B cell (primary cell): ENCODE measurements around the gene NMNAT1. TPM values are rescaled to one million over a fixed set of nuclear protein-coding genes. Genes with fewer than 3 reads are reported as not detected.

Experiments
- ATAC-seq: fragments of 200-7000 bp; cut with Tn5 transposase; one replicate; pipeline ENCODE4 v1.10.0; 2021; ENCODE audit warnings: low read depth, mild to moderate bottlenecking, moderate number of reproducible peaks, moderate library complexity
- CTCF ChIA-PET: fragments of 350-600 bp; sonication (Branson Sonifier 250); formaldehyde crosslinking; loops from one replicate; lab custom pipeline; 2021; ENCODE audit warnings: antibody characterized with exemption, inconsistent platforms; lab: Charles Lee
- POLR2A ChIA-PET: fragments of 350-600 bp; sonication (Branson Sonifier 250); formaldehyde crosslinking; loops from one replicate; lab custom pipeline; 2021; ENCODE audit warnings: antibody characterized with exemption; lab: Charles Lee
- DNase-seq: peaks from one replicate; pipeline ENCODE4 v3.0.0; 2013
- H2AFZ ChIP-seq: 2 replicates; pipeline ENCODE4 v1.6.1; 2012; ENCODE audit warnings: mild to moderate bottlenecking, low read depth, low read length; ENCODE audit not compliant: insufficient read depth, poor library complexity, severe bottlenecking
- H3K27ac ChIP-seq, 2 donors: 1 replicate in 1 of 2; 2 replicates in 1 of 2; pipeline ENCODE4 v1.5.1; 2012 to 2013; ENCODE audit warnings: low read length in 2 of 2, mild to moderate bottlenecking in 2 of 2, moderate library complexity in 1 of 2
- H3K27me3 ChIP-seq, 4 experiments: fragments of 200-600 bp in 1 of 4; sonication (generic) in 1 of 4; replicated peaks in 1 of 4; 1 replicate in 2 of 4; 2 replicates in 2 of 4; pipeline versions ENCODE4 v1.6.1 to v1.7.0; 2013 to 2016; ENCODE audit warnings: low read length in 3 of 4, mild to moderate bottlenecking in 2 of 4, mixed read lengths in 1 of 4, moderate library complexity in 1 of 4; ENCODE audit not compliant: insufficient read depth in 4 of 4, control insufficient read depth in 3 of 4; ENCODE audit errors: control extremely low read depth in 1 of 4
- H3K36me3 ChIP-seq, 2 experiments: replicated peaks in 1 of 2; 1 replicate in 1 of 2; 2 replicates in 1 of 2; pipeline versions ENCODE4 v1.6.1 to v1.7.1; 2013; ENCODE audit warnings: low read length in 1 of 2; ENCODE audit not compliant: insufficient read depth in 2 of 2, control insufficient read depth in 1 of 2; ENCODE audit errors: control extremely low read depth in 1 of 2, extremely low read depth in 1 of 2
- H3K4me1 ChIP-seq, 2 donors: fragments of 200-600 bp in 1 of 2; sonication (generic) in 1 of 2; 1 replicate in 1 of 2; 2 replicates in 1 of 2; pipeline versions ENCODE4 v1.5.1 to v1.6.1; 2013 to 2017; ENCODE audit warnings: low read length in 2 of 2; ENCODE audit not compliant: control insufficient read depth in 2 of 2, insufficient read depth in 2 of 2
- H3K4me2 ChIP-seq: replicated peaks from 2 replicates; pipeline ENCODE3; 2012; ENCODE audit warnings: mild to moderate bottlenecking, low read depth, low read length; ENCODE audit not compliant: poor library complexity, severe bottlenecking
- H3K4me3 ChIP-seq, 5 experiments: fragments of 200-600 bp in 1 of 5; sonication (generic) in 1 of 5; 1 replicate in 3 of 5; 2 replicates in 2 of 5; pipeline versions ENCODE4 v1.5.1 to v1.7.0; 2011 to 2016; ENCODE audit warnings: low read length in 4 of 5, mild to moderate bottlenecking in 4 of 5, low read depth in 2 of 5, control low read depth in 1 of 5, moderate library complexity in 1 of 5; ENCODE audit not compliant: insufficient read depth in 1 of 5; ENCODE audit errors: control extremely low read depth in 1 of 5, extremely low read depth in 1 of 5
- H3K79me2 ChIP-seq: fragments of 200-600 bp; sonication (generic); one replicate; pipeline ENCODE4 v1.6.0; 2016; ENCODE audit warnings: low read length; ENCODE audit not compliant: control insufficient read depth, insufficient read depth
- H3K9ac ChIP-seq: fragments of 200-600 bp; sonication (generic); 2 replicates; pipeline ENCODE4 v1.6.1; 2017; ENCODE audit warnings: mild to moderate bottlenecking, low read length, moderate library complexity
- H3K9me3 ChIP-seq, 3 donors: one replicate each; pipeline versions ENCODE4 v1.6.1 to v1.7.1; 2013; ENCODE audit warnings: low read length in 2 of 3; ENCODE audit not compliant: control insufficient read depth in 2 of 3, insufficient read depth in 1 of 3; ENCODE audit errors: control extremely low read depth in 1 of 3
- H4K20me1 ChIP-seq: 2 replicates; pipeline ENCODE4 v1.6.0; 2012; ENCODE audit warnings: mild to moderate bottlenecking, low read length; ENCODE audit not compliant: insufficient read depth, control insufficient read depth, poor library complexity, severe bottlenecking
- H3K27ac Mint-ChIP-seq: one replicate; pipeline ENCODE4 v1.8.0; 2021; ENCODE audit warnings: mixed read lengths
- H3K27me3 Mint-ChIP-seq: one replicate; pipeline ENCODE4 v1.8.0; 2021; ENCODE audit warnings: mixed read lengths
- H3K4me1 Mint-ChIP-seq: one replicate; pipeline ENCODE4 v1.8.0; 2021; ENCODE audit warnings: mixed read lengths
- H3K4me3 Mint-ChIP-seq: one replicate; pipeline ENCODE4 v1.8.0; 2021; ENCODE audit warnings: mixed read lengths
- H3K9me3 Mint-ChIP-seq: one replicate; pipeline ENCODE4 v1.8.0; 2022; ENCODE audit warnings: mixed read lengths; ENCODE audit not compliant: insufficient read depth
- CTCF ChIP-seq: fragments of 200-600 bp; IDR thresholded peaks from one replicate; pipeline ENCODE4 v1.8.0; 2022; ENCODE audit warnings: antibody characterized with exemption, mild to moderate bottlenecking
- EZH2 ChIP-seq: IDR thresholded peaks from 2 replicates; pipeline ENCODE4 v1.6.1; 2012; ENCODE audit warnings: borderline replicate concordance, low read depth, mild to moderate bottlenecking, moderate library complexity, low read length; ENCODE audit not compliant: insufficient read depth, poor library complexity, severe bottlenecking
- WGBS: methylation state at CpG from one replicate; pipeline ENCODE4 v1.1.5; 2013; ENCODE audit warnings: missing lambda C conversion rate; ENCODE audit not compliant: insufficient coverage; 5-methylcytosine and 5-hydroxymethylcytosine counted together
- intact Hi-C: fragments of 100-400 bp; cut with micrococcal nuclease; formaldehyde crosslinking; loops from one replicate; pipeline ENCODE4 v1.10.0; 2022
- polyA plus RNA-seq: library from polyadenylated mRNA; depleted of rRNA; stranded (reverse); fragments of >200 nt; gene quantifications from 2 replicates; pipeline ENCODE4 v1.2.3, GENCODE V29; 2012
- total RNA-seq, 2 donors: library from RNA; stranded (reverse); fragments of 120-200 nt in 1 of 2; gene quantifications; 1 replicate in 1 of 2; 2 replicates in 1 of 2; pipeline versions ENCODE4 v1.2.3 to v1.2.4, GENCODE V29; 2013 to 2022

NMNAT1 gene
- total and polyA plus RNA-seq, 2 donors (not counting 1 experiment from before 2014, with no cell fraction given) = 4.5 to 8.0 TPM

- 85% methylated on average over 4 of the region's 9 CpGs for WGBS
- H3K9me3 Mint-ChIP-seq = no peaks in the 10 kb centered on the region
- Histone ChIP-seq H3K4me2 (no peak overlapping the region), H3K9me3 (no peaks in the 10 kb centered on the region), H3K9ac (no peak overlapping the region), H3K27me3 (no peaks in the 10 kb centered on the region), H2AFZ (no peak overlapping the region), H3K79me2 (peaks cover 36% of the 10 kb centered on the region), H3K36me3 (peaks cover 0 to 1% of the 10 kb centered on the region in 2 experiments), H3K4me3 (no peak overlapping the region), H4K20me1 (no peaks in the 10 kb centered on the region), H3K4me1 (peaks cover 13 to 19% of the 10 kb centered on the region in 2 donors), H3K27ac (no peak overlapping the region)
- TF ChIP-seq EZH2 (no peak), CTCF (no peak)
- H3K4me3 Mint-ChIP-seq = no peak overlapping the region
- no peaks in the 10 kb centered on the region for H3K27me3 Mint-ChIP-seq
- intact Hi-C loops = no loop called here
- no peak for DNase-seq
- peaks cover 20% of the 10 kb centered on the region for H3K4me1 Mint-ChIP-seq
- POLR2A ChIA-PET = interaction anchor here (0.6 kb wide), 2 partner anchors 12 to 1317 kb away, joined by 3 read pairs; no protein-coding TSS in a partner anchor
- ATAC-seq = no peak
- H3K27ac Mint-ChIP-seq = no peak overlapping the region
- CTCF ChIA-PET = interaction anchor here (0.5 to 1.1 kb wide), 2 partner anchors 36 to 50 kb away, joined by 3 to 4 read pairs; no protein-coding TSS in a partner anchor
Measured at GRCh38 chr1:9903801-9904527, 39.3 kb upstream of the NMNAT1 start.

GRCh38 chr1:9904596-9904995, 38.7 kb upstream of the NMNAT1 start:
- H3K4me3 Mint-ChIP-seq = no peak overlapping the region
- H3K27ac ChIP-seq = no peak overlapping the region
- peaks cover 18 to 26% of the 10 kb centered on the region in 2 donors for H3K4me1 ChIP-seq
- POLR2A ChIA-PET = no interaction called here
- TF ChIP-seq CTCF (no peak), EZH2 (no peak)
- whole genome bisulfite sequencing = 88% methylated on average over 2 of the region's 3 CpGs
- no peaks in the 10 kb centered on the region for H3K27me3 ChIP-seq
- H2AFZ ChIP-seq = no peak overlapping the region
- H3K79me2 ChIP-seq = peaks cover 42% of the 10 kb centered on the region
- DNase-seq = no peak
- ATAC-seq = no peak
- CTCF ChIA-PET = interaction anchor here (0.5 to 1.1 kb wide), 2 partner anchors 36 to 49 kb away, joined by 3 to 4 read pairs; no protein-coding TSS in a partner anchor
- H3K36me3 ChIP-seq = peaks cover 0 to 1% of the 10 kb centered on the region in 2 experiments
- peaks cover 27% of the 10 kb centered on the region for H3K4me1 Mint-ChIP-seq
- no peak overlapping the region for H3K27ac Mint-ChIP-seq
- no peak overlapping the region for H3K4me2 ChIP-seq
- H3K9me3 ChIP-seq = no peaks in the 10 kb centered on the region
- no peak overlapping the region for H3K4me3 ChIP-seq
- intact Hi-C loops = no loop called here
- no peak overlapping the region for H3K9ac ChIP-seq
- H3K27me3 Mint-ChIP-seq = no peaks in the 10 kb centered on the region
- H3K9me3 Mint-ChIP-seq = no peaks in the 10 kb centered on the region
- no peaks in the 10 kb centered on the region for H4K20me1 ChIP-seq
